HepG2 (cell line): Measurements from ENCODE around the gene TTC6. TPM values are rescaled to one million over a fixed set of nuclear protein-coding genes. Genes with fewer than 3 reads are reported as not detected.

Source experiments
- CREB3 ChIP-seq: sonication (generic); formaldehyde crosslinking; IDR thresholded peaks from 2 replicates; pipeline ENCODE4 v1.5.0; 2020; ENCODE audit warnings: missing genetic modification reagents
- ERF ChIP-seq: IDR thresholded peaks from 2 replicates; pipeline ENCODE4 v1.6.1; 2018; ENCODE audit warnings: missing biosample characterization, missing genetic modification reagents
- TRAFD1 ChIP-seq: sonication (generic); formaldehyde crosslinking; IDR thresholded peaks from 2 replicates; pipeline ENCODE4 v1.5.1; 2020; ENCODE audit warnings: missing genetic modification reagents, mild to moderate bottlenecking, borderline replicate concordance
- U2AF2 ChIP-seq: fragments of 200-400 bp; formaldehyde crosslinking; IDR thresholded peaks from 2 replicates; pipeline ENCODE4 v1.6.1; 2017; ENCODE audit warnings: low read depth, mild to moderate bottlenecking, low read length
- ZNF142 ChIP-seq: sonication (generic); formaldehyde crosslinking; IDR thresholded peaks from 2 replicates; pipeline ENCODE4 v1.4.0; 2020; ENCODE audit warnings: missing genetic modification reagents
- ZNF235 ChIP-seq: sonication (generic); formaldehyde crosslinking; IDR thresholded peaks from 2 replicates; pipeline ENCODE4 v1.8.1; 2023; ENCODE audit warnings: mild to moderate bottlenecking, missing genetic modification reagents, borderline replicate concordance
- ZNF784 ChIP-seq: sonication (generic); formaldehyde crosslinking; IDR thresholded peaks from 2 replicates; pipeline ENCODE4 v1.5.1; 2020; ENCODE audit warnings: missing genetic modification reagents, mild to moderate bottlenecking, borderline replicate concordance
- polyA plus RNA-seq, 8 experiments: library from polyadenylated mRNA; depleted of rRNA in 3 of 8; stranded (reverse) in 7 of 8; unstranded in 1 of 8; fragments of >200 nt; fragmentation: Illumina TruSeq in 4 of 8; extraction: Trizol in 4 of 8; gene quantifications; 2 replicates each; pipeline versions ENCODE4 v1.2.1 to v1.2.3, GENCODE V29; 2011 to 2016; ENCODE audit warnings: low read depth in 4 of 8, missing spikeins in 1 of 8, mixed read lengths in 1 of 8; ENCODE audit not compliant: insufficient read depth in 1 of 8
- total RNA-seq, 5 experiments: library from RNA; depleted of rRNA; stranded (reverse); fragments of >200 nt; fragmentation: Illumina TruSeq; extraction: Trizol; gene quantifications; 2 replicates each; pipeline ENCODE4 v1.2.3, GENCODE V29; 2016; ENCODE audit warnings: low read depth in 1 of 5

Gene TTC6
- total and polyA plus RNA-seq, 2 of the 13 experiments (the other 11 are each of a cell fraction or from before 2014, with no cell fraction given), result 9.3 to 27.4 TPM

GRCh38 chr14:37587131-37587803 lies 8.2 kb upstream of the TTC6 start (continued):
- TF ChIP-seq ZNF142 (no peak), TRAFD1 (no peak), CREB3 (no peak), ZNF235 (CRISPR knock-in tag) (no peak), ZNF784 (no peak), U2AF2 (no peak), ERF (CRISPR knock-in tag) (no peak)
- TF ChIP-seq, all 625 proteins: peak for 30
